ENCODE data around the gene CPZ. TPM values are rescaled to one million over a fixed set of nuclear protein-coding genes. Genes with fewer than 3 reads are reported as not detected.

CPZ gene
- total RNA-seq, 1 experiment from 2014 or later = 9.1 TPM

DNA sequence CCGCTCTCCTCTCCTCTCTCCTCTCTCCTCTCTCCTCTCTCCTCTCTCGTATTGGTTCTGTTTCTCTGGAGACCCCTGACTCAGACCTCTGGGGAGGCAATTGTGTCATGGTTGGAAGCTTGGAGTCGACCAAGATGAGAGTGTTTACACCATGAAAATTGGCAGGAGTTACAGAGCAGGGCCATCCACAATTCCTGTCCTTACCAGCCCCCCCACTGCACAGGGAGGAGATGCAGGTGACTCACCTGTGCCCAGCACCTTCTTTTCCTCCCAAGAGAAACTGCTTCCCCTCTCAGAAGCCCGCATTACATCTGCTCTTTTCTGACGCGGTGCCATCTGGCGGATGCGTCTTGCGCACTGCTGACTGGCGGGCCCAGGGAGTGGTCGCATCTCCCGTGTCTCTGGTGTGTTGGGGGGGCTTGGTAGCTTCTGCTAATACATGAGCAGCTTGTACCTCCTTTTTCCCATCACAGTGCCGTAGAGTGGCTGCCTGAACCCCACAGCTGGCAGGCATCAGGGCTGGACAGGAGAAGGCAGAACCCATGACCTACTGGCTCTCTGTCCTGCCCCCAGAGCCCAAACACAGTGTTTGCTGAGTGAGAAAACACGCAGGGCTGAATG, 43.7 kb upstream of the CPZ start:
- intact Hi-C loops (cut with micrococcal nuclease; ENCODE audit: unreplicated experiment) = loop anchor here (1.0 to 5.0 kb wide), 5 partner anchors 7 to 192 kb away; no protein-coding TSS in a partner anchor
- Histone ChIP-seq H3K4me3 (peak overlapping the region; percentile 31; the same call in 1 of the 2 replicates), H2AFZ (peak overlapping the region; percentile 51; the same call in 1 of the 2 replicates), H3K27ac (peak overlapping the region; percentile 98), H3K9me3 (ENCODE audit: insufficient read depth, low read depth) (no peaks in the 10 kb centered on the region), H3K79me2 (ENCODE audit: low read depth) (no peaks in the 10 kb centered on the region), H3K36me3 (ENCODE audit: low read depth) (no peaks in the 10 kb centered on the region), H3K4me1 (replicated peaks; ENCODE audit: insufficient read depth) (peaks cover 46% of the 10 kb centered on the region), H3K9me2 (ENCODE audit: insufficient read depth) (no peaks in the 10 kb centered on the region), H3K4me2 (peak overlapping the region; percentile 65), H4K20me1 (ENCODE audit: insufficient read depth) (no peaks in the 10 kb centered on the region), H3F3A (ENCODE audit: insufficient read depth, low read depth) (peaks cover 33% of the 10 kb centered on the region; the same call in 1 of the 2 replicates), H3K27me3 (ENCODE audit: insufficient read depth, low read depth) (no peaks in the 10 kb centered on the region)
- DNase-seq = peak; percentile 68 to 80
- CTCF ChIA-PET = interaction anchor here (0.5 kb wide), 1 partner anchor 41 kb away, joined by 8 read pairs; no protein-coding TSS in a partner anchor
- no peak for TF ChIP-seq EZH2 (IDR thresholded peaks at IDR 0.05; ENCODE audit: low read depth)
- no peak; the same call in 1 of the 2 replicates for TF ChIP-seq CTCF (conservative IDR thresholded peaks at IDR 0.05)
- BruUV-seq (replicated peaks) = no TSS peak
- POLR2A ChIA-PET (ENCODE audit: unreplicated experiment) = interaction anchor here (0.5 to 0.6 kb wide), 3 partner anchors 9 to 76 kb away, joined by 3 to 14 read pairs (median 4); no protein-coding TSS in a partner anchor

- DNase-seq = no peak
- Histone ChIP-seq H4K20me1 (ENCODE audit: insufficient read depth) (no peaks in the 10 kb centered on the region), H3K9me3 (ENCODE audit: insufficient read depth, low read depth) (no peaks in the 10 kb centered on the region), H2AFZ (peak overlapping the region; percentile 51; the same call in 1 of the 2 replicates), H3K9me2 (ENCODE audit: insufficient read depth) (no peaks in the 10 kb centered on the region), H3K79me2 (ENCODE audit: low read depth) (no peaks in the 10 kb centered on the region), H3K27ac (peak overlapping the region; percentile 98), H3K4me1 (replicated peaks; ENCODE audit: insufficient read depth) (peaks cover 46% of the 10 kb centered on the region), H3K36me3 (ENCODE audit: low read depth) (no peaks in the 10 kb centered on the region), H3K4me2 (peak overlapping the region; percentile 65), H3K27me3 (ENCODE audit: insufficient read depth, low read depth) (no peaks in the 10 kb centered on the region), H3K4me3 (no peak overlapping the region), H3F3A (ENCODE audit: insufficient read depth, low read depth) (peaks cover 33% of the 10 kb centered on the region; the same call in 1 of the 2 replicates)
- intact Hi-C loops (cut with micrococcal nuclease; ENCODE audit: unreplicated experiment) = loop anchor here (2.0 to 5.0 kb wide), 2 partner anchors 15 to 192 kb away; no protein-coding TSS in a partner anchor
- TSS peak; percentile 46 for BruUV-seq (replicated peaks)
- ChIA-PET POLR2A (ENCODE audit: unreplicated experiment) (interaction anchor here (0.6 kb wide), 2 partner anchors 24 to 77 kb away, joined by 3 to 4 read pairs; no protein-coding TSS in a partner anchor), CTCF (no interaction called here)
- TF ChIP-seq EZH2 (IDR thresholded peaks at IDR 0.05; ENCODE audit: low read depth) = no peak
Observed at GRCh38 chr4:8549352-8549931, 43.1 kb upstream of the CPZ start.

- H3K36me3 ChIP-seq (ENCODE audit: low read depth) = no peaks in the 10 kb centered on the region
- H3K79me2 ChIP-seq (ENCODE audit: low read depth) = no peaks in the 10 kb centered on the region
- H2AFZ ChIP-seq = no peak overlapping the region
- POLR2A ChIA-PET (ENCODE audit: unreplicated experiment) = no interaction called here
- 0 out of 2 replicates have a peak overlapping the region, but pooled peaks have one; percentile 98 for H3K27ac ChIP-seq
- H3K4me3 ChIP-seq = no peak overlapping the region
- BruUV-seq (replicated peaks) = no TSS peak
- no peaks in the 10 kb centered on the region for H3K9me2 ChIP-seq (ENCODE audit: insufficient read depth)
- intact Hi-C loops (cut with micrococcal nuclease; ENCODE audit: unreplicated experiment) = no loop called here
- peaks cover 33% of the 10 kb centered on the region; the same call in 1 of the 2 replicates for H3F3A ChIP-seq (ENCODE audit: insufficient read depth, low read depth)
- CTCF ChIA-PET = no interaction called here
- peaks cover 53% of the 10 kb centered on the region for H3K4me1 ChIP-seq (replicated peaks; ENCODE audit: insufficient read depth)
- H4K20me1 ChIP-seq (ENCODE audit: insufficient read depth) = no peaks in the 10 kb centered on the region
- DNase-seq = no peak
- H3K27me3 ChIP-seq (ENCODE audit: insufficient read depth, low read depth) = no peaks in the 10 kb centered on the region
- no peak overlapping the region for H3K4me2 ChIP-seq
- no peak for TF ChIP-seq CTCF (conservative IDR thresholded peaks at IDR 0.05)
- no peak for TF ChIP-seq EZH2 (IDR thresholded peaks at IDR 0.05; ENCODE audit: low read depth)
- H3K9me3 ChIP-seq (ENCODE audit: insufficient read depth, low read depth) = no peaks in the 10 kb centered on the region
Observed at GRCh38 chr4:8550691-8551090, 41.9 kb upstream of the CPZ start.
